HG02973 (cell line): ENCODE results near the gene FANK1.
A peak's percentile ranks its signal among the peaks of the same experiment; 100 is the strongest.
"Not testable (repeated sequence)": the region's sequence is repeated elsewhere in the genome, so short reads cannot be mapped to it uniquely, and the experiment has no call there.

ENCODE experiments used
- ATAC-seq: cut with Tn5 transposase; IDR thresholded peaks from one replicate; pipeline ENCODE4 v1.9.1; 2021; ENCODE audit warnings: moderate library complexity; ENCODE audit not compliant: unreplicated experiment

The FANK1 gene

DNA sequence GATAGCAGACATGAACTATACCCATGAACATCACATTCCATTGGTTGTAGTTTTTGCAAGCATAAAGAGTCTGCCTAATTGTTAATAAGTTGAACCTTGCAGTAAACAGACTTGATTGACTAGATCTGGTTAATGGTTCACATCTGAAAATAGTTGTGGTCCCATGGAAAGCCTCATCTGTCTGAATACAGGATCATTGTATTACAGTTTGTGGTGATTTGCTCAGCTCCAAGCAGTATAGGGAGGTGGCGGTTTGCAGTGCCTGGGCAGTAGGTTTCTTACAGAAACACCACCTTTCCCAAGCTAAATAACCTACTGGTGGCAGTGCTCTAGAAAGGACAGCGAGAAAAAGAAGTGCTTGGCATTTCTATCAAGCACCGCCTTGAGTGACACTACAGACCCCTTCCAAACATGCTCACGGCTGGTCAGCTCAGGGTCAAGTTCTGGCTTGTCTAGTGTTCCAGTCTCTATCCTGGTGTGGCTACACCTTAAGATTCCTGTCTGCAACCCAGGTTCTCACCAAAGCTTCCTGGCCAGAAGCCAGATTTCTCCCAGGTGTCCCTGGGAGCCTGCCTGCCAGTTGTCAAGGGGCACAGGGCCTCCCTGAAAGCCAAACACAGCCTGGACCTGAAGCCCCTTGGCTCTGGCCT lies 119.9 kb downstream of the FANK1 start:
- no peak for ATAC-seq

DNA sequence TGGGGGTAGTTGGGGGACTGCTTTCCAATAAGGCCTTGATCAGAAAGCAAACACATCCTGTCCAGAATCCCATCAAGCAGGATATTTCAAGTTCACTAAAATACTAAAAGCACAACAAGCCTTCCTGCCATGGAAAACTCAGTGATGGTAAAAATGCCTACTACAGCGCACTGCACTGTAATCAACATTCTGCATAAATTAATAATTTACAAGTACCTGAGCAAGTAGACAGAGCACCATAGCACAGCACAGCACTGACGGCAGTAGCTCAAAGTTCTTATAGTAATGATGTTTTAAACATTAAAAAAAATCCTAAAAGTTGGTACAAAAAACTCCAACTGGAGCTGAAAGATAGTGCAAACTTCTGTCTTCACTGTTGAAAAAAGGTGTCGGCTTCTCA lies 120.5 kb downstream of the FANK1 start:
- no peak for ATAC-seq

GRCh38 chr10:126017961-126018560 lies 121.7 kb downstream of the FANK1 start:
- ATAC-seq = no peak

DNA sequence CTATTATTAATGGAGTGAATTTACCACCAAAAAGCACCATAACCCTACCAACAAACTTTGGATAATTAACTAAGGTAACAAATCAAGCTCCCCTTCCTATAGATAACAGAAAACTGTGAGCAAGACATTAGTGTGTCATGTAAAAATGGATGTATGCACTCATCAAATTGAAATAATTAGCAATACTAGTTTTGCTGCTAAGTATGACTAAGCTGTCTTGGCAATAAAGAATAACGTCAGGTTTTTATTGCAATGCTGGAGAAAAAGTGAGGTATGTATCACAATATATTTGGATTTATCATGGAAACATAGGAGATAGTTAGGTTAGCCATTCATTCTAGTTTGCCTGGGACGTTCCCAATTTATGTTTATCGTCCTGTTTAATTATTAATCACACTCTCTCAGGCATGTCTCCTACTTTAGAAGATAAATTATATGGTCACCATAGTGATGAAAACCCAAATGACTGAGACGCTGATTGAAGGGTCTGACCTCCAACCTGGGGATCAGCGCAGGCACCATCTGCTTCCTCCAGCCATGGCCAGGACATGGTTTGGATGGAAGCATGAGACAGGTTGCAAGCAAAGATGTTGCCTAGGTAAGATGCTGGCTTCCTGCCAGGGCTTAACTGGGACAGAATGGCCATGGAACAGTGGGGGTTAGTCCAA lies 125.6 kb downstream of the FANK1 start:
- ATAC-seq = no peak

- ATAC-seq = no peak
These were observed 126.5 kb downstream of the FANK1 start for GRCh38 chr10:126022841-126023240.

GRCh38 chr10:126027692-126028091 lies 131.3 kb downstream of the FANK1 start:
- ATAC-seq = no peak

GRCh38 chr10:126029999-126030398 lies 133.6 kb downstream of the FANK1 start:
- no peak for ATAC-seq

DNA sequence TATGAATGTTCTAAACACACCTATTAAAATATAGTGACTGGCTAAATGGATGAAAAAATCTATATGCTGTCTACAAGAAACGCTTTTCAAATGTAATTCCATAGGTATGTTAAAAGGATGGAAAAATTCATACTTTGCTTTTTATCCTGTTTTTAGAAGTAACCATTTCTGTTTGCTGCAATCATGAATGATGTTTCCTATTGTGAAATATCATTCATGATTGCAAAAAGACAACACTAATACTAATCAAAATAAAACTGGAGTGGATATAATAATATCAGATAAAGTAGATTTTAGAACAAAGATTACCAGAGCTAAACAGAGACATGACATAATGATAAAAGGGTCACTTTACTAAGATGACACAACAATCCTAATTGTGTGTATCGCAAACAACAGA lies 138.2 kb downstream of the FANK1 start:
- ATAC-seq = no peak

- no peak for ATAC-seq
These were observed 140.2 kb downstream of the FANK1 start for GRCh38 chr10:126036515-126036914.

- no peak for ATAC-seq
These were observed 141.6 kb downstream of the FANK1 start for GRCh38 chr10:126037946-126038345.

DNA sequence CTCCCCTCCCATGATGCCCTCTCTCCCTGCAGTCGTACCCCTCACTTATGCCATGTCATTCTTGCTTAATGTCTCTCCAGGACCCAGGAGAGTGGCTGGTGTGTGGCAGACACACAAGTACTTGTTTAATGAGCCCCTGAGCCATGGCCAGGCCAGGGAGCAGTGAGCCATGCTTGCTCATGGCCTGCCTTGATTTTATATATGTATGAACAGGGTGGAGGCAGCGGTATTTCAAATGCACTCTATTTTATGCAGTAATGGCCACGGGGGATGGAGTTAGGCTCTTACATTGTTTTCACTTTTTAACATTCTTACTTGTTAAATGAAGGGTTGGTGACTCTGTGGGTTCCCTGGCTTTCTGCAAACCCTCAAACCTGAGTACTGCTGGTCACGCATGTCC lies 144.8 kb downstream of the FANK1 start:
- no peak for ATAC-seq

DNA sequence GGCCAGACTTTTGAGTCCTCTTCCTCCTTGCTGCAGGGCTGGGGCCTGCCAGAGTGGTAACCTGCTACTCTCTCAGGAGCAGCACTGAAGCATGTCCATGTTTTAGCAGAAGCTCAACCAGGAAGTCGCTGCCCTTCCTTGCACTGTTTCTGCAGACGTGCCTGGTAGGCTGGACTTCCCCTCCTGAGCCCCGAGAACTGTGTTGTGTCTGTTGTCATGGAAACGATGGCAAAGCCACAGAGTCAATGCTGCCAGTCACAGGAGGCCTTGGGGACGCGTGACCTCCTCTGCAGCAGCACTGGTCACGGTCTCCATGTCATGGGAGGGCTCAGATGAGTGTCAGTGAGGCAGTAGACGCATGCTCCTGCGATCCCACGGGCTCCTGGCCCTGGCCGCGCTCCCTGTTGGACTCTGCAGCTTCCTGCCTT lies 145.5 kb downstream of the FANK1 start:
- peak; percentile 98 for ATAC-seq

DNA sequence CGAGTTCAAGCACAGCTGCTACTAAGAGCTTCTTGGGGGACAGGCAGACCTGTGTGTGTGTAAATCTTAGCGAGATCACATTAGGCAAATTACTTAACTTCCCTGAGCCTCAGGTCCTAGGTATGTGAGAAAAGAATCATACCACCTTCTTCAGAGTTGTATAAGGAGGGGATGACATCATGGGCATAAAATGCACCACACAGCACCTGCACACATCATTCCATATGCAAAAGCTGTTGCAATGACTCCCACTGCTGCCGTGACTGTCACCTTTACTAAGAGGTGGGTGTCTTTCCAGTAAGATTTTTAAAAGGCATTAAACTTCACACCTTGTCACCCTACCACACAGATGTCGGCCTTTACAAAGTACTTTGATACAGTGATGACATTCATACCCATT lies 146.0 kb downstream of the FANK1 start:
- no peak for ATAC-seq

DNA sequence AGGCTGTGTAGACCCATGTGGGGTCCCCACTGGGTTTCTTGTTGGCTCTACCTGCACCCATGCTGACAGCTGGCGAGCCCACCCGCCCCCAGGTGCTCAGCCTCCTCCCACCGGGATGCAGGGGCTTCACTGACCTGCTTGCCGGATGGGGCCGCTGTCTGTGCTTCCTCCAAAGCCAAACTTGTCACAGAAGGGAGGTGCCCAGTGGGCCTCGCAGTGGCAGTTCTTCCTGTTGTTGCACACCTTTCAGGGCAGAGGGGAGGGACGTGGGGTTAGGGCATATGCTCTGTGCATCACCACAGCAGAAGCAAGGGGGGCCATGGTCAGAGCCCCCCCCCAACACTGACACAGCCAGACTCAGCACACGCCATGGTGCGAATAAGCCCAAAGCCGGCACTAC lies 146.5 kb downstream of the FANK1 start:
- no peak for ATAC-seq

GRCh38 chr10:126043389-126043788 lies 147.0 kb downstream of the FANK1 start:
- ATAC-seq = no peak

- ATAC-seq = no peak
These were observed 149.5 kb downstream of the FANK1 start for GRCh38 chr10:126045861-126046260.

DNA sequence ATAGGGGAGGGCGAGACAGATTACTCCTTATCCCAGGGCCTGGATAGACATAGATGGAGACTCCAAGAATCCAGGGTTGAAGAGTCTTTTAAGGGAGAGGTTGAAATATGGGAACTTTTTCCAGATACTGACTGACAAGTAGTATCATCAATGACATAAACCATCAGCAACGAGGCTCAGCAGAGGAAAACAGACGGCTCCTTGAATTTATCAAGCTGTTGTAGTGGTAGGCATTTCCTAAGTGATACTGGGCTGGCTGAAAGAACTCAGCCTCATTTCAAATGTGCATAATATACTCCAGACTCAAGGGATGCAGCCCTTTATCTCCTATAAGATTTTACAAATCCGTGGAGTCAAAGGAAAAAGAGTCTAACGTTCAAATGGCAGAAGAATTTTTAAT lies 150.5 kb downstream of the FANK1 start:
- no peak for ATAC-seq

GRCh38 chr10:126047749-126048148 lies 151.4 kb downstream of the FANK1 start:
- not testable (repeated sequence) for ATAC-seq

DNA sequence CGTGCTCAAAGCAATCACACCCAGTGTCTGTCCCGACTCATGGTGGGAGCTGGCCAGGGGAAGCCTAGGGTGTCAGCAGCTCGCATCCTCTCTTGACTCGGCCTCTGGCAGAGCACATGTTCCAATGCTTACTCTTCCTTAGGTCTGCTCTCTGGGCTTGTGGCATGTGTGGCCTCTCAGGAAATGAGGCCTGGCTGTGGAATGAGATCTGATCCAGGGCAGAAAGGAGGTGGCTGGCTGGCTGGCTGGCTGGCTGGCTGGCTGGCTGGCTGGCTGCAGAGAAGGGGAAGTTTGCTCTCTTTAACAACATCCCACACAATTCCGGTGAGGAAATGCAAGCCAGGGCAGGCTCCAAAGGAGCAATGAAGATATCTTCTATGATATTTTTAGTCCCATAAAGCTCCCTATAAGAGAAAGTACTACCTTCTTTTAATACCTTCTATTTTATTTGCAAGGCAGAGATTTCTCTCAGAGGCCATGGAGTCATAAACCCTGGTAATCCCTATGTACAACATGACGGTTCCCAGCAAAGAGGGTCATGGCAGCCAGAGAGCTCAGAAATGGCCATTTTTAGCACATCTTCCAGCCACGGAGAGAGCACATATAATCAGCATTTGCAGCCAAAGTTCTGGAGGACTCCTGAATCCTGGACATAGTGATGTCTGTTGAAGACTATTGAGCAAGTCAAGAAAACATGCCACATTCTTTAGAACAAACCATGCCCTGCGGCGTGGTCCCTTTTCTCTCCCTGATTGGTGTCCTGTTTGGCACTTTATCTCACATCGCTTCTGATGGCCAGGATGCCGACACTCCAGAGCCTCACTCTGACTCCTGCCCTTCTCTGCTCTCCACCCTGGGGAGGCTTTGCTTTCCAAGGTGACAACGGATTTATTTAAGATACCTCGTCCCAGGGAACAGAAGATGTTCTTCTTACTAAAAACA lies 153.7 kb downstream of the FANK1 start:
- ATAC-seq = no peak

DNA sequence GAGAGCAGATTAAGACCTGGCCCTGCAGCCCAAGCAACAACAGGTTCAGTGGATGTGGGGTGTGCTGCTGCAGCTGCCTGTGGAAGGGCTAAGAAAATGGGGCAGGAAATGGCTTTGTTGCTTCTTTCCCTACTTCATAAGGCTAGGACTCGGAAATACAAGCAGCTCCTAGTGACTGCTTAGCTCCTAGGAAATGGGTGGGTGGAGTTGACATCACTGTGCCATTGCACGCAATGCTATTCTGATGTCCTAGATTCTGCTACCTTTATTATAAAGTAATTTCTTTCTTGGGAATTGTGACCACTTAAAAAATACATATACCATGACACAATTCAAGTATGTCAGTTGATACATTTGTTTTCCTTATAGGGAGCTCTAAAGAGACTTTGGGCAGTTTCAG lies 155.8 kb downstream of the FANK1 start:
- no peak for ATAC-seq

DNA sequence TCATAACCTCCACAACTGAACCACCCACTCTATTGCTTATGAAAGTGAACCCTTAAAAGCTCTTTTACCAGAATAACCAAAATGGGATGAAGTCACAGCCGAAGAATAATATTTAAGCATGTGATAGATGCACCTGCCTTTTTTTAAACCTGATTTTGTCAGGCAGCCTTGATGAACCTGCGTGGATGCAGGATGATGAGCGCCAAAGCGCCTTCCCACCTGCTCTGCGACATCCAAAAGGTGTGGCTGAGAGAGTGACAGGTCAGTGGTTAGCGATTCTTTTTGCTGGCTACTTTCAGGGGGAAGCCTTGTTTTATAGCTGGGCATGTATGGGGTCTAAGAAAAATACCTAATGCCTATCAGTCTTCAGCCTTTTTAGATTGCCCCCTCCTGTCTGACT lies 157.8 kb downstream of the FANK1 start:
- no peak for ATAC-seq
